HL-60/S4 treated with phorbol 12-myristate 13-acetate at 8.2 ng/mL for 4 days and 3 days (cell line): ENCODE results near the gene MAP4K2.
"Not testable (repeated sequence)": the region's sequence is repeated elsewhere in the genome, so short reads cannot be mapped to it uniquely, and the experiment has no call there.

Source experiments
- in situ Hi-C: fragments of 300-500 bp; cut with MboI; formaldehyde crosslinking; loops from 2 replicates; pipeline ENCODE4 v1.15.0; 2022; ENCODE audit warnings: low sequenced_read_pairs

MAP4K2 gene

DNA sequence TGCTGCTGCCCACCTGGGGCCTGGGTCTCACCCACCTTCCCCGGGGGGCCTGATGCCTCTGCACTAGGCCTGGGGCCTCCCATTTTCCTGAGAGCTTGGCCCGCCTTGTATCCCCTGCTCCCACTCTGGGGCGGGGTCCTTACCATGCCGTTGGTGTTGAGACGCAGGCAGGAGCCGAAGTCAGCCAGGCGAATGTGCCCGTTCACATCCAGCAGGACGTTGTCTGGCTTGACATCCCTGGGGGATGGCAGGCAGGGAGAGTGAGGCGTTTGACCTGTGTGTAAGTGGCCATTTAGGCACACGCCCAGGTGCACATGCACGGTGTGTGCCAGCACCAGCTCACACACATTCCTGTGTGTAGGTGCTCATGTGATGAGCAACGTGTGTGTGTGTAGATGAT, 36.3 kb upstream of the MAP4K2 start:
- in situ Hi-C loops = no loop called here

DNA sequence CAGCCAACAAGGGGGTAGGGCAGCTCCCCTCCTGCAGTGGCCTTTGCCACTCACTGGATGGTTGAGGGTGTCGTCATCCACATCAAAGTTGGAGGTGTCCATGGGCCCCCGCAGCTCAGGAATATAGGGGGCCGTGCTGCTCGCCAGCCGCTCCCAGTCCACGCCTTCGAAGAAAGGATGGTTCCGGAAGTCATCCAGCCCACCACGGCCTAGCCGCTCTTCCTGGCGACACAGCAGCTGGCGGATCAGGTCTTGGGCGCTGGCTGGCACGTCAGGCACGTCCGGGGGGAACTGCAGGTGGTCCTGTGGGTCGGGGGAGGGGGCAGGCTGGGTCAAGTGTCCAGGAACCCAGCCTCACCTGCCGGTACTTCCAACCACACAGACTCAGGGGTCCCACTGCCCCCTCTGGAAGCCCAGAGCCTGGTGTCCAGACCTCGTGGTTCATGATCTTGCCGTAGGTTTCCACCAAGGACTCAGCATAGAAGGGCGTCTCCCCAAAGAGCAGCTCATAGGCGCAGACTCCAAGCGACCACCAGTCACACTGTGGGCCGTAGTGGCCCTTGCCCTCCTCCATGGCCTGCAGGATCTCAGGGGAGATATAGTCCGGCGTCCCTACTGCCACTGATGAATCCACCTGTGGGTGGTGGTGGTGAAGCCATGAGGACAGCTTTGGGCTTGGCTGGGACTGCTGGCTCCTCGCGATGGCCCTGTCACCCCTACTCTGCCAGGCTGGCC, 35.8 kb upstream of the MAP4K2 start:
- in situ Hi-C loops = no loop called here

DNA sequence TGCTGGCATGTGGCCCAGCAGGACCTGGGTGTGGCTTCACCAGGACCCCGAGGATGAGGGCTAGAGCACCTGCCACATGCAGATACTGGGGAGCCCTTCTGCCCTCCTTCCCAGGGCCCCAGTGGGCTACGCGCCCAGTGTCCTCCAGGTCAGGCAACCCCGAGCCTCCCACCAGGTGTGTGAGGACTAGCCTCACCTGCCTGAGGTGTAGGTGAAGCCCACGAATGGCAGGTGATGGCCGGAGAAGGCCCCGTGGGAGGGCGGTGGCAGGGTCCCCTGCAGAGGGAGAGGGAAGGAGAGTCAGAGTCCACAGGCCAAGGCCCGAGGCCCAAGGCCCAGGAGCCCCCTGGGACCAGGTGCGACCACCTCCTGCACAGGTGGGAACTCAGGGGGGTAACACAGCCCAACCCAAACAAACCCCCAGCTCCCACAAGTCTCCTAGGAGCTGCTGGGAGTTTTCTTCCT, 34.9 kb upstream of the MAP4K2 start:
- in situ Hi-C loops = no loop called here

DNA sequence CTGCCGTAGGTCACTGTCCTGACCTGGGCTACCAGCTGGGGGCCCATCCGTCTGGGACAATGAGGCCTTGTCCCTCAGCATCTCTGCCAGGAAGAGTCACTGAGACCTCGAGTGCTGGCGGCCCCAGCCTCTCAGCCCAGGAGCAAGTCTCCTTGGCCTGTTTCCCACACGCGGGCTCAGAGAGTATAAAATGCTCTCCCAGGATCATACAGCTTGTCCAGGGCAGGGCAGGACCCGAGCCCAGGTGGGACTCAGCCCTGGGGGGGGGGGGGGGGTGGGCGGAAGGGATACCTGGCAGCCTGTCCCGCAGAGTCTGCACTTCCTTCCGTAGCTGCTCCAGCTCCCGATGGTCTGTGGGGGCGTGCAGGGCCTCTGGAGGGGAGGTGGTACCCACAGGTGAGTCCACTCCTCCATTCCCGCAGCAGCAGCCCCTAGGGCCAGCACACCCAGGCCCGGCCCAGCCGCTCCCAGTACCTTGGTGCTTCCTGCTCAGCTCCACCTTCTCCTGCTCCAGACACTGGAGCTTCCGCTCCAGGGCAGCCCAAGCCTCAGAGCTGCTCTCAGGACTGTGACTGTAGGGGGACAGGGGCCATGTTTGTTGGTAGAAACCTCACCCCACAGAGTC, 33.5 kb upstream of the MAP4K2 start:
- in situ Hi-C loops = no loop called here

DNA sequence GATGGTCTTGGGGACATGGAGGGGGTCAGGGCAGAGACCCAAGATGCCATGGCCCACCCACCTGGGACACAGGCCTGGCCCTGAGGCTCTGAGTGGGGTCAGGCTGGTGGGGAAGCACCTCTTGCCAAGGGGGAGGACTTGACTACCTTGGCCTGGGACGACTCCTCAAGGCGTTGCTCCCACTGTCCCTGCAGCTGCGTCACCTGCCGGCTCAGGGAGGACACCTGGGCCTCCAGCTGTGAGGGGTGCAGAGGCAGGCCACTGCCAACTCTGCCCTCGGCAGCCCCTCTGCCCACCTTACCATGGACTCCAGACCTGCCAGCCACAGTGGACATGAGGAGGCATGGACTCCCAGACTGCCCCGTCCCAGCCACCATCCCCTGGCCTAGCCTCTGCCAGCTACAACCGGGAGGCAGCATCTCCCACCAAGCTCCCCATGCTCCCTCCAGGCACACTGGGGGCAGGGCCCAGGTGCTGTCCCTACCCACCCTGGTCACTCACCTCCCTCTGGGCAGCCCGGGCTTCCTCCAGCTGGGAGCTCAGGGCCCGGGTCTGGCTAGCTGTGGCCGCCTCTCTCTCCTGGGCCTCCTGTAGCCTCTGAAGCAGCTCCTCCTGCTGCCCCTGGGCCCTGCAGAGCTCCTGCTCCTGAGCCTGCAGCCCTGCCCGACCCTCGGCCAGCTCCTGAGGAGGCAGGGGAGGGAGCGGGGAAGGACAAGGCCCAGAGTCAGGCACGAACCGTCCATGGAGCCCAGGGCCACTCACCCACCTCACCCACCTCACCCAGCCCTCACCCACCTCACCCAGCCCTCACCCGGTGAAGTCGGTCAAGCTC, 32.8 kb upstream of the MAP4K2 start:
- in situ Hi-C loops = no loop called here

DNA sequence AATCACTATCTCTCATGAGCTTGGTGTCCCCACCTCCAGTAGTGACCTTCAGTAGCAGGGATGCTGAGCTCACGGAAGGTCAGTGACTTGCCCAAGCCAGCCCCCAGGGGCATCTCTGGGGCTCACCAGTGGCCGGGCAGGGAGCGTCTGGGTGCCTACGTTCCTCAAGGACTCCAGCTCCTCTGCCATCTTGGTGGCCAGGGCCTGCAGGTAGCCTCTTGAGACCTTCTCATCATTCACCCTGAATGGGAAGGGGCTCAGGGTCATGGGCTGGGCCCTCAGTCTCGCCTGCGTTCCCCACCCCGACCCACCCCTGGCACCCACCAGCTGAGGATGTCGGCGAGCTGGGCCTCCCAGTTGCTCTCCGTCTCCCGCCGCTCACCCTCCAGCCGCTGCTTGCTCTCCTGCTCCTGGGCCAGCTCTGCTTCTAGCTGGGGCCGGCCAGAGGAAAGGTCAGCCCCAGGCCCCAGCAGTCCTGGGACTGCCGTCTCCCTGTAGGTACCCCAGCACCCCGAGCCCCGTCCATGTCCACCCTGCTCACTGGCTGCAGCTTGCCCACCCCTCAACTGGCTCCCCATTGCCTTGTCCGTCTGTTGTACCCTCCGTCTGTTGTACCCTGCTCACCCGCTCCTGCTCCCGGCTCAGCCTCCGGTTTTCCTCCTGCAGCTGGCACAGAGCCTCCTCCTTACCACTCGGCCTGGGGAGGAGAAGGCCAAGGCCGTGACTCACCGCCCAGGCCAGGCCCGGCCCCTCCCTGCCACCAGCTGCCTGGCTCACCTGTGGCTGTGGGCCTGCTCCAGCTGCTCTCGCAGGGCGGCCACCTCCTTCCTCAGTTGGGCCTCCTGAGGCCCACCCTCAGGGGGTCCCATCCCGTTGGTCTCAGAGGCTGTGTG, 32.0 kb upstream of the MAP4K2 start:
- in situ Hi-C loops = no loop called here

DNA sequence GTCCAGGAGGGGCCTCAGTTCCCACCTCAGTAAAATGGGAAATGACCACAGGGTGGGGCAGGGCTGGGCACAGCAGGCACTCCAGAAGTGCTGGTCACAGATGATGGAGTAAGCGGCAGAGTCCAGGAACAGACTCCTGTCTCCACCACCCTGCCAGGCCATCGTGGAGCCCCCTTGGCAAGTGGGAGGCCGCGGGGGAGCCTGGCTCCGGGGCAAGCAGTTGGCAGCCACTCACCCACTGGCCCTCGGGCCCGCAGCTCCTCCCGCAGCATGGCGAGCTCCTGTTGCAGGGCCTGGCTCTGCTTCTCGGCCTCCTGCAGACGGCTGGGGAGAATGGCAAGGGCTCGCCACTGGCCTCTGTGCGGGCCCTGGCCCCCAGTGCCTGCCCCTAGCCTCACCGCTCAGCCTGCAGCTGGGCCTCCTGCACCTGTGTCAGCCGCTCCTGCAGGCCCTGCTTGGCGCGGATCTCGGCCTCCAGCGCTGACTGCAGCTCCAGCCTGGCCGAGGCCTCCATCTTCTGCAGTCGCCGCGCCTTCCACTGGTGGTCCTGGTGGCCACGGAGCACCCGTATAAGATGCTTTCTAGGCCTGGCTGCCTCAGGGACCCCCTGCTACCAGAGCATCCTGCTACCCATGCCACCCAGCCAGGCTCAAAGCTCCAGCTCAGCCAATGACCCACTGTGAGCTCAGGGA, 31.2 kb upstream of the MAP4K2 start:
- in situ Hi-C loops = no loop called here

DNA sequence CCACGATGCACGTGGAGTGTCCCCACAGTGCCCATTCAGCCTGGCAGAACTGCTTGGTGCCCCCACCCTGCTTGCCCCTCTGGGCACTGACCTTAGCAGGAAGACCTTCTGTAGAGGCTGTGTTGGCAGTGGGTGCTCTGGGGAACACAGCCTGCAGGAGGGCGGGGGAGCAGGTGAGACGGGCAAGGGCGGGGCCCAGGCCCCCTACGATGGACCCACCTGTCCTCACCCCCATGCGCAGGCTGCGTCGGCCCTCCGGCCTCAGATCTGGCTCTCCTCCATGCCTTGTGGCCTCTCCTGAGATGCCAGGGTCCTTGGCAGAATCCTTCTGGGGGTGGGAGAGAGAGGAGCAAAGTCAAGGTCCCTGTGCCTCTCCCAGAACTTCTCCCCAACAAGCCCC, 30.5 kb upstream of the MAP4K2 start:
- in situ Hi-C loops = no loop called here

DNA sequence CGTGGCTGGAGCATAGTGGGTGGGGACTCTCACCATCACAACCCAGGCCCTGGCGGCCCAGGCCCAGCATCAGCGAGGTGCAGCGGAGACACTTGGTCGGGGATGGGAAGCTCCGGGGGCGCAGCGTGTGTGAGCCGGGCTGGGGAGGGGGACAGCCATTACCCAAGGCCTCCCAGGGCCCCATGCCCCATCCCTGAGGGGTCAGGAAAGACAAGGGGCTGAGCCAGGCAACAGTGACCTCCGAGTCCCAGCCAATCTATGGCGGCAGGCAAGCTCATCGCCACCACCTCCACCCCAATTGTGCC, 30.1 kb upstream of the MAP4K2 start:
- in situ Hi-C loops = no loop called here

DNA sequence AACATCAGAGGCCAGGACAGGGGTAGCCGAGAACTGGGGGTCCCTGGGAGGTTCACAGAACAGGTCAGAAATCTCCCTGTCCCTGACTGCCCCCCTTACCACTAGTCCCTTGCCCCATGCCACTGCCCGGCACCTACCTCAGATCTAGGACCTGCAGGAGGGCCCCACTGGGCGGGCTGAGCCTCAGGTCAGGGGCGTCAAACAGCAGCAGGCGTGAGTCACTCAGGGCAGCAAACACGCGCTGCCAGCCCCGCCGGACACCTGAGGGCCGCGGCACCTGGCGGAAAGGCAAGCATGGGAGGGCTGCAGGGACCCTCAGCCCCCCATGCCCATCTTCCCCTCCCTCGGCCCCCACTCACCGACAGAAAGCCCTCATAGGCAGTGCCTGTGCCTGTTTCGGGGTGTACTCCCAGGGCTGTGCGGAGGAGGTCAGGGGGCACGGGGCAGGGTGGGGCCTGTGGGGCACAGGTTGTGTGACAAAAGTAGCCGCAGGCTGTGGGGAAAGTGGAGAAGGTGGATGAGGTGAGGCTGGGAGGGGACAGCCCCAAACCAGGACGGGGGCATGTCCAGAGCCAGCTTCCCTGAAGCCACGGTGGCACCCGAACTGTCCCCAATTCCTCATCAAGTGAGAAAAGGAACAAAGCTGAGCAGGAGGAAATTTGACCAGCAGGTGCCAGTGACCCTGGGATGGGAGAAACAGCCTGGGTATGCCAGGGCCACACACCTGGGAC, 29.6 kb upstream of the MAP4K2 start:
- in situ Hi-C loops = no loop called here

DNA sequence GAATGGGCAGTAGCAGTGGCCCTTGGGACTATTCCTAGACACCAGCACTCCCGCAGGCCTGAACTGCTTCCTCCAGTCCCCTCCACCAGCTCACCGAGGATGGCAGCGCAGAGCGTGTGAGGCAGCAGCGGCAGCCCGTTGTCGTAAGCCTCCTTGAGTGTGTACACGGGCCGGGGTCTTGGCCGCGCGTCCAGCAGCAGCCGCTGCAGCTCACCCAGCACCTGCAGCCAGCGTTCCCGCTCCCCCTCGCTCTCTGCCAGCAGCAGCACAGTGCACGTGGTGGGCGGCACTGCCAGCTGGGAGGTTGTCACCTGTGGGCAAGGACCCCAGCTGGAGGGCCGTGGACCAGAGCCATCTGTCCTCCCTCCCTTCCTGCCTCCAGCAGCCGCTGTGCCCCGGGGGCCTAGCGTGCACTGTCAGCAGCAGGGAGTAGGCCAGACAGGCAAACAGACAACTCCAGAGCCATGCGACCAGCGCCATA, 28.4 kb upstream of the MAP4K2 start:
- in situ Hi-C loops = no loop called here

DNA sequence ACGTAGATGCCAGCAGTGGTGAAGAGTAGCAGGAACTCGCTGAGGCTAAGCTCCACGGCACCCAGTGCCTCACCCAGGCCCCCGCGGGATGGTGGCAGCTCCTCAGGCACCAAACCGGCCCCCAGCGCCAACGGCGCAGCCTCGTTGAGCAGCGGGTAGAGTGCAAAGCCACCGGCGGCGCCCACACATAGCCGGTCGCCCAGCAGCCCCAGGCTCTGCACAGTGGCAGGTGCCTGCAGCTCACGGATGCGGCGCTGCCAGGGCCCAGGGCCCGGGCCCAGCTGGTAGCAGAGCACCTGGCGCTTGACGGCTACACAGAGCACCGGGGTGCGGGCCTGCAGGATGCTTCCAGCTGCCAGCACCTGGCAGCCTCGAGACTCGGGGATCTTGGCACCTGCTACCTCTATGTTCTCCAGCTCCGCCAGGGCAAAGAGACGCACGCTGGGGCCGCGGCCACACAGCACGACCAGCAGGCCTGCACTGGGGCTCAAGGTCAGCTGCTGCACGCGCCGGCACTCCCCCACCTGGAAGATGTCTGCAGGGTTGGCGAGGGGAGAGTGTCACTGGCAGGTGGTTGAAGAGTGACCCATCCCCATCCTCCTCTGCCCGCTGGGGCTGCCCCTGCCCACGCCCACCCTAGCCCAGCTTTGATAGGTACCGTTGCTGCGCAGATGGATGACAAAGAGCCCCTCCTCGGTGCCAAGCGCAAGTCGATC, 26.7 kb upstream of the MAP4K2 start:
- in situ Hi-C loops = no loop called here

DNA sequence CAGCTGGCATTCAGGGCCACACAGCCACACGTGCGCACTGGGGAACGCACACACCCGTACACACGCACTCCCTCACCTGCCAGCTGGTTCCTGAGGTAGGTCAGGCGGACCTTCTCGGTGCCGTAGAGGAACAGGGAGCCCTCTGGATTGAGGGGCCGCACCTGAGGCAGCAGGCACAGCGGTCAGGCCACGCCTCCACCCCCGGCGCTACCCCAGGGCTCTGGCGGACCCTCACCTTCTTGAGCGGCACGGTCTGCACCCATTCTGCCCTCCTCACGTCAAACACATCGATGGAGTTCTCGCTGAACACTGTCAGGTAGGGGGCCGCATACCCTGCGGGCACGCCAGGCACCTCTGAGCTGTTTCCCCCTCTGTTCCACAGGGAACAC, 24.4 kb upstream of the MAP4K2 start:
- in situ Hi-C loops = no loop called here

DNA sequence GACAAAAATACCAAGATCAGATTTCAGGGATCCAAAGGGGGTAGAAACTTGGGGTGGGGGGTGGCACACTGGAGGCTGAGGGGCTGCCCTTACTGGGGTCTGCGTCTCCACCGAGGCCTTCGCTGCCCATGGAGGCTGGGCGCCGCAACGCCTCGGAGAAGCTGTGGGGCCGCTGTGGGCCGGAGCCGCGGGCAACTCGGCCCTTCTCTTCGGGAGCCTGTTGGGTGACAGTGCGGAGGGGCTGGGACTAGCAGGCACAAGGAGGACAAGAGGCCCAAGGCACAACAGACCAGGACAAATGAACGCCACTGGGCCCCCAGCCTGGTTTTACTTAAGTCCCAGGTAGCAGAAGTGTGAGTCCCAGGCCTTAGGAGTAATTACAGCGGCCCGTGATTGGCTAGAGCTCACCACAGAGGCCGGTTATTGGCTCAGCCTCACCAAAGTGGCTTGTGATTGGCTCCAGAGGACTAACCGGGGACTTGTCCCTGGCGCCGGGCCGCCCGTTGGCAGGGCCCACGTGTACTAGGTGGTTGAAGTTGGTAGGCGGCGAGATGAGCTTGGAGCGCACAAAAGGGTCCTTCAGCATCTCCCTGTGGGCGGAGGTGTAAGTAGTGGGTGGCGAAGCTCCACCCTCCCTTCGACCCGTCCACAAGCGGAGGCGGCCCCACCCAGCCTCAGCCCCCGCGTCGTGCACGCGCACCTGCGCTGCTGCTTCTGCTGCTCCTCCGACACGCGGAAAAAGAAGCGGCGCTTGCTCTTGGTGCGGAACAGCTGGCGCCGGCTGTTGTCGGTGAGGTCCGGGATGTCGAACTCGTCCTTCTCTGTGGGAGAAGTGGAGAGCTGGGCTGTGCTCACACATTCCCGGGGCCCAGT, 23.8 kb upstream of the MAP4K2 start:
- in situ Hi-C loops = no loop called here

DNA sequence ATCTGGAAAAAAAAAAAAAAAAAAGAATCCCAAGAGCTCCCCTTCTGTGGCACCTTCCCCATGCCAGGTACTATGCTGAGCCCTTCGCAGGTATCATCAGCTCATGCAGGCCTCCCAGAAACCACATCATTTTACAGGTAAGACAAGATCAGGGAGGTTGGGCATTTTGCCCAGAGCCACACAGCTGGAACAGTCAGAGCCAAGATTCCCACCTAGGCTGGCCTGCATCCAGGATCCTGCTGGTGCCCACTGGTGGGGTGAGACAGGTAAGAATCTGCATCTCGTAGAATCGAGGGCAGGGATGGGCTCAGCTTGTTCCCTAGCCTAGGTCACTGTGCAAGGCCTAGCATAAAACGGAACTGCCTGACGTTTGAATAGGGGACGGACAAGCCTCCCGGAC, 23.0 kb upstream of the MAP4K2 start:
- in situ Hi-C loops = no loop called here

DNA sequence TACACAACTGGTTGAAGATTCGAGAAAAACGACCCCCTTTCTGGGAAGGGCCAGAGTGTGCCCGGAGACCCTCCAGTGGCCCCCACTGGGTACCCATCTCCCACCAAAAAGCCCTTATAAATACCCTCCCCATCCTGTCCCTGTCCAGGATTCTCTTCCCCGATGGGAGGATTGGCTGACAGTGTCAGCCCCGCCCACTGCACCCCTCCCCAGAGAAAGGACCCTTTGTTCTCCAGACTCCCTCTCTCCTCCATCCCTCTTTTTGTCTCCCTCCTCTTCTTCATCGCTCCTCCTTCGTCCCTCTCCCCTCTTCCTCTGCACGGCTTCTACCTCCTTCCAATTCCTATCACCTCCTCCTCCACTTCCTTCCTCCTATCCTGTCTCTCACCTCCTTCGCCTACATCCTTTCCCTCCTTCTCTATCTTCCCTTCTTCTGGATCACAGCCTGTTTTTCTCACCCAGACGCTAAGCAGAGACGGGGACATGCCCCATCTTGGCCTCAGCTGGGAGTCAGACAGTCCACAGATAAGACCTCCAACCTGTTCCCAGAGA, 20.6 kb upstream of the MAP4K2 start:
- in situ Hi-C loops = no loop called here

DNA sequence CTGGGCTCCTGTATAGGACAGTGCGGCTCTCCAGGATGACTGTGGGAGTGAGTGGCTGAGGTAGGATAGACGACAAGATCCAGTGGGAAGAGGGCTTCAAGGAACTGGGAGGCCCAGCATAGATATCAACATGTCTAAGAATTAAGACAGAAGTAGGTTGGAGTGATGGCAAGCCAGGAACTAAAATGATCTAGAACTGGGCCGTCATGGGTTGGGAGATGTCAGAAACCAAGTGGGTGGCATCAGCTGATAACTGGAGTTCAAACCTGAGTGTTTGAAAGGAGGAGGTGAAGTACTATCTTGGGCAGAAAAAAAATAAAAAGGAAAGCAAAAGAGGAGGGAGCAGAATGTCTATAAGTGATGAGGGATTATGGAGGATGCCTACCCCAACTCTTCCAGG, 14.5 kb upstream of the MAP4K2 start:
- in situ Hi-C loops = no loop called here

DNA sequence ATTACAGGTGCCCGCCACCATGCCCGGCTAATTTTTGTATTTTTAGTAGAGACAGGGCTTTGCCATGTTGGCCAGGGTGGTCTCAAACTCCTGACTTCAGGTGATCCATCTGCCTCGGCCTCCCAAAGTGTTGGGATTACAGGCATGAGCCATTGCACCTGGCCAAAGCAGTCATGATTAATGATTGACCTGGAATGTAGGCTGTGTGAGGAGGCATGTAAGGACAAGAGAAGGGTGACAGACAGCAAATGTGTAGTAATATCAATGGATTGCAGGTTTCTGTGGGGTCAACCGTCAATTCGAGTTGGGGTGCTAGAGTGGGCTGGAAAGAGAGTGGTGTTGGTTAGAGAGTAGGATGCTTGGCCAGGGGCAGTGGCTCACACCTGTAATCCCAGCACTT, 12.4 kb upstream of the MAP4K2 start:
- in situ Hi-C loops = not testable (repeated sequence)
